Sciatic nerve (tissue), 2 donors: ENCODE results near the gene SNX2. TPM values are rescaled to one million over a fixed set of nuclear protein-coding genes. Genes with fewer than 3 reads are reported as not detected.
A peak's percentile ranks its signal among the peaks of the same experiment; 100 is the strongest.

Experiments used
- ATAC-seq: fragments of 200-7000 bp; cut with Tn5 transposase; one replicate; pipeline ENCODE4 v1.9.1; 2020; ENCODE audit warnings: mild to moderate bottlenecking, moderate library complexity
- DNase-seq: peaks from one replicate; pipeline ENCODE4 v3.0.0-alpha.2; 2020; ENCODE audit warnings: low spot score
- intact Hi-C: fragments of 100-400 bp; cut with DNase I; formaldehyde crosslinking; loops from one replicate; pipeline ENCODE4 v1.14.2; 2022
- total RNA-seq: library from RNA; stranded (reverse); fragmentation: NEBNext Ultra II Directional; extraction: Animal tissue kit (Norgen Biotek cat#: 25700); gene quantifications from one replicate; pipeline ENCODE4 v1.2.1, GENCODE V29; 2021
- donor health status: DM: no; HTN: no; CAD: no.
- donor health status: DM: no; HTN: no; CAD: no.

Gene SNX2, protein sequence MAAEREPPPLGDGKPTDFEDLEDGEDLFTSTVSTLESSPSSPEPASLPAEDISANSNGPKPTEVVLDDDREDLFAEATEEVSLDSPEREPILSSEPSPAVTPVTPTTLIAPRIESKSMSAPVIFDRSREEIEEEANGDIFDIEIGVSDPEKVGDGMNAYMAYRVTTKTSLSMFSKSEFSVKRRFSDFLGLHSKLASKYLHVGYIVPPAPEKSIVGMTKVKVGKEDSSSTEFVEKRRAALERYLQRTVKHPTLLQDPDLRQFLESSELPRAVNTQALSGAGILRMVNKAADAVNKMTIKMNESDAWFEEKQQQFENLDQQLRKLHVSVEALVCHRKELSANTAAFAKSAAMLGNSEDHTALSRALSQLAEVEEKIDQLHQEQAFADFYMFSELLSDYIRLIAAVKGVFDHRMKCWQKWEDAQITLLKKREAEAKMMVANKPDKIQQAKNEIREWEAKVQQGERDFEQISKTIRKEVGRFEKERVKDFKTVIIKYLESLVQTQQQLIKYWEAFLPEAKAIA
- total RNA-seq: 78.2 TPM

DNA sequence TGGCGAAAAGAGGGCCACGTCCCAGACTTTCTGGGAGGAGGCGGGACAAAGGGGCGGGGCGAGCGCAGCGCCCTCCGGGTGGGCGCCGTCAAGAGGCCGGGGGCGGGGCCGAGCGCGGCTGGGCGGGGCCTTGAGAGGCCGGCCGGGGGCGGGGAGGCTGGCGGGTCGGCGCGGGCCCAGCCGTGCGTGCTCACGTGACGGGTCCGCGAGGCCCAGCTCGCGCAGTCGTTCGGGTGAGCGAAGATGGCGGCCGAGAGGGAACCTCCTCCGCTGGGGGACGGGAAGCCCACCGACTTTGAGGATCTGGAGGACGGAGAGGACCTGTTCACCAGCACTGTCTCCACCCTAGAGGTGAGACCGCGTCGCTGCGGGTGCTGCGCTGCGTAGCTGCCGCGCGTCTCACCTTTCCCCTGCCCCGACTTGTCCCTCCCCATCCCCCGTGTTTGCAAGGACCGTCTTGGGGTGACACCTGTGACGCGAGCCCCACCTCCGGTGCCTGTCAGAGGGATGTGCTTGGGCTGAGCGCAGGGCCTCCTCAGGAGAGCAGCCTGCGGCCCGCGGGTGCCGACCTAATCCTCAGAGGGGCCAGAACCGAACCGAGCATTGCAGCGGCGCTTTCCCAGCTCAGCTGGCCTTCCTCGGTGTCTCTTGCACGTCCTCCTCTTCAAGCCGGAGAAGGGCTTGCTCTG is at the start of gene SNX2:
Gene SNX2 (plus strand): TSS at position 220 of the 689 bp plus-strand sequence. CDS start 24 bp downstream, at position 244.
- intact Hi-C loops: no loop called here
- ATAC-seq: peak; percentile 99
- DNase-seq: peak; percentile 98

DNA sequence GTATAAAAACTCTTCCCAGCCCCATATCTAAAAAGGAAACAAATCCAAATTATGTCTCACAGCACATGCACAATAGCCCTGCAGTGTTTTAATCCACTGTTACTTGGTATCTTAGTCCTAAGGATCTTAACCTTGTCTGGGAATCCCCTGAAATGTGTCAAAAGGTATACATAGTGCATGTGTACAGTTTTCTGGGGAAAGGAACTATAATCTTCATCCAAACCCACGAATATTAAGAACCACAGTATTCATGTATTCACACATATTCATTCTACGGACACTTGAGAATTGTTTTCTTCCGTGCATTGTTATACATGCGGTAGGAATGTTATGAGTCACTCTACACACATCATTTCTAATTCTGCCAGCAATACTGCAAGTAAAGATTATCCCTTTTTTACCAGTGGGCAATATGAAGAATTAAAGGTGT is 47.8 kb upstream of the SNX2 start:
- DNase-seq (no peak), ATAC-seq (no peak)
- intact Hi-C loops: no loop called here

DNA sequence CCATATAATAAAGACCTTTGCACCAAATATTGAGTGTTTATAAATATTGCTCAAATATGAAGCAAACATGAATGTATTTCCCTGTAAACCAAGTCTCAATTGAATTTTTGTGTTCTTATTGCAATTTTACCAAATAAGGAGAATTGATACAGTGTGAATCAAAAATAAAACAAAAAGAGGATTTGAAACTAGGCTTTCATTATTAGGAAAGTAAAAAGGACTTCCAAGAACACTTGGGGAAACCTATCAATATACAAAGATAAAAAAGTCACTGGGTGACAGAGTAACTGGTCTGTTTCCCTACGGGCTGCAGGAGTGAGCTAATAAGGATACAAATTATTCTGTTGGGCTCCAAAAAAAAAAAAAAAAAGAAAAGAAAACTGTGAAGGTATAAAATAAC is 44.8 kb upstream of the SNX2 start:
- ATAC-seq (no peak), DNase-seq (no peak)
- intact Hi-C loops: no loop called here

DNA sequence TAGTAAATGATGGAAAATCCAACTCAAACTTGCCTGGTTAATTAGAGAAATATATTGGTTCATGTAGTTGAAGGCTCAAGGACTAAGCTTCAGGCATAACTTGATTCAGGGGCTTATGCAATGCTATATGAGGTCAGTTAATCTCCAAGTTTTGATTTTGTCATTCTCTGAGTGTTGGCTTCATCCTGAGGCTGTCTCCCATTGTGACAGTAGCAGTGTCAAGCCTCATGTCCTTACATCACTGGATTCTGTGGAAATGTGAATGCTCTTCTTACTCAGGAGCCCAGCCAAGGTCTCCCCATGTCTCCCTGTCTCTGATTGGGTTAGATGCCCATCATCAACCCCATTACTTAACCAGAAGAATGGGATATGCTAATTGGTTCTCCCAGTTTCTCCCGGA is 44.4 kb upstream of the SNX2 start:
- DNase-seq (no peak), ATAC-seq (no peak)
- intact Hi-C loops: no loop called here

DNA sequence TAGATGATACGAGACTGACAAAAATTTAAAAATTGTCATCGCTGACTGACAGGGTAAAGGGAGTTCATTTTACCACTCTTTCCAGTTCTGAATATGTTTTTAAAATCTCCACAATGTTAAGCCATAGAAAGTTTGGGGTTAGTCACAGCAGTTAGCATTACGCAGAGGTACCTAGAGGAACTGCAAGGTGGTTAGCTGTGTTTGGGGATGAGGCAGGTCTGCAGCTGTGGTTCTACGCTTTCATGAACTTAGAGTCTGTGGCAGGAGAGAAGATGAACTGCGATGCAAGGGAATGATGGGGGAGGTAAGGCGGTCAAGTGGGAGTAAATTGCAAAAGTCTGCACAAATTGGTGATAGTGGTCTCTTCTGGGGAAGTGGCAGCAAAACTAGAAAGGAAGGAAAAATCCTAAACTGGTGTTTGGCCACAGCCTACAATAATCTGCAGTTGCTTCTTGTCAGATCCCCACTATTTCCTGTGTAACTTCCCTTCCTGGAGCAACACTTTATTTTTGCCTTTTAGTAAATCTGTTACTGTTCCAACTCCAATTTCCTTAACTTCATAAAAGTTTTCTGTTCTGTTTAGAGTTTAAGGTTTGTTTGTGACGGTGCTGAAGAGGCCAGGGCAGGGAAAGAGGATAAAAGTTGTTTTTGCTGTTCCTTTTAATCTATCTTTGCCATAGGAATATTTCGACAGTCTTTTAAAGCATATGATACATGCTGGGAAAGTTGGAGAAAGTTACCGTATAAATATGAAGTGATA is 38.6 kb upstream of the SNX2 start:
- intact Hi-C loops: no loop called here
- DNase-seq (no peak), ATAC-seq (no peak)

DNA sequence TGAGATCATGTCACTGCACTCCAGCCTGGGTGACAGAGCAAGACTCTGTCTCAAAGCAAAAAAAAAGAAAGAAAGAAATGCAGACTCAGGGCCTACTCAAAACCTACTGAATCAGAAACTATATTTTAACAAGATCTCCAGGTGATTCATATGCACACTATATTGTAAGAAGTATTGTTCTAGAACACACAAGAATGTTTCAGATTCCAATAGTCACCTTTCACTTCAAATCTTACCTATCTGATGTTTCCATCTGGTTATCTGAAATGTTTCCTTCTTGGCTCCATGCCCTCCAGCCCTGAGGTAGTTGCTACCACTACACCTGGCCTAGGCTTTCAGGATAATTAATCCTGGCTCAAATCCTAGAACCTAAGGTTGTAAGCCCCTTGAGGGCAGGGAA is 36.8 kb upstream of the SNX2 start:
- DNase-seq (no peak), ATAC-seq (no peak)
- intact Hi-C loops: no loop called here

DNA sequence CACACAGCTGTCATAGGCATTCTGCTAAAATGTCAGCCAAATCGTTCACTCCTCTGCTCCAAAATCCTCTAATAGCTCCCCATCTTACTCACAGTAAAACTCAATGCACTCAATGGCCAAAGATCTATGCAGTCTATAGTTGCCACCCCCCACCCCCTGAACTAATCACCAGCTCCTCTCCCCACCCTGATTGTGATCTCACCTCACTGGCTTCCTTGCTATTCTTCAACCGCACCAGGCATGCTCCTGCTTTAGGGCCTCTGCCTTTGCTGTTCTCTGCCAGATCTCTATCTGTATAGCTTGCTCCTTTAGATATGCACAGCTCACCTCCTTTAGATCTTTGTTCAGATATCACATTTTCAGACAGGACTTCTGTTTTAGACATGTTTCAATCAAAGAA is 33.2 kb upstream of the SNX2 start:
- ATAC-seq: no peak
- no peak for DNase-seq
- intact Hi-C loops: loop anchor here (5.0 kb wide), 1 partner anchor 171 kb away; no protein-coding TSS in a partner anchor

DNA sequence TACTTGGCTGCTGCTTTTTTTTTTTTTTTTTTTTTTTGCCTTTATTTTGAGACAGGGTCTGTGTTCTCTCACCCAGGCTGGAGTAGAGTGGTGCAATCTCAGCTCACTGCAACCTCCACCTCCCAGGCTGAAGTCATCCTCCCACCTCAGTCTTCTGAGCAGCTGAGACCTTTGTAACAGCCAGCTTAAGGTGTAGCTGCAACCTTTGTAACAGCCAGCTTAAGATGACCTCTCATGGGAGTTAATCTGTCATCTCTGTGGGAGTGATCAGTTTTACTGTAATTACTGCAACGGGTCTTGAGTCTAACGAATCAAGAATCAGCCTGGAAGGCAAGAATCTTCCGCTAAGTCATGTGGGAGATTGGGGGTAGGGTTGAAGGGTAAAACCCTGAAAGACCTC is 31.6 kb upstream of the SNX2 start:
- no peak for ATAC-seq
- intact Hi-C loops: loop anchor here (5.0 kb wide), 1 partner anchor 169 kb away; no protein-coding TSS in a partner anchor
- no peak for DNase-seq

DNA sequence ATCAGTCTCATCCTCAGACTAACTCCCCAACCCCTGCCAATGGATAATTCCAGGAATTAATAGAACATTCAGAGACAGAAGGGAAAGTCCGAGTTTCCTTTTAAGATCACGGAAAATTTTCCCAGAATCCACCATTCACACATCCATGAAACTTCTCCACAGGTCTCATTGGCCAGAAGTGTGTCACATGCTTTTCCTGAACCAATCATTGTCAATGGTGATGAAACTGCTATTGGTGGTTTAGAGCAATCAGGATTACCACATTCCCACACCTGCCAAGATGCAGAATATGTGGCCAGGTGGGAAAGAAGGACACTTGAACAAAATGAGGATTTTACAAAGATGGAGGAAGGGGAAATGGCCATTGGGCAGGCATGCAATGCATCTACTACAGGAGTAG is 29.3 kb upstream of the SNX2 start:
- DNase-seq (no peak), ATAC-seq (no peak)
- intact Hi-C loops: no loop called here

DNA sequence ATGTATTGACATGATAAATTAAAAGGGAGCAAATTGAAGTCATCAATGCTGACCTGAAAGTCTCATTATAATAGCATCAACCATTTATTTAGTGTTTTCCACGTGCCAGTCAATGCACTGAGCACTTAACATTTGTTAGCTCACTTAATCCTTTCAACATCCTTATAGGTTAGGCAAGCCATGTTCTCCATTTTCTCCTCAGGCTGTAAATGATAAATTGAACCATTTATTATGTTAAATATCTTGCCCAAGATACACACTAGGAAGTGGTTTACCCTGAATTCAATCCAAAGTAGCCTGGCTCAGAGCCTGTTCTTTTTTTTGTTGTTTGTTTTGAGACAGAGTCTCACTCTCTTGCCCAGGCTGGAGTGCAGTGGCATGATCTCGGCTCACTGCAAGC is 25.0 kb upstream of the SNX2 start:
- ATAC-seq: no peak
- no peak for DNase-seq
- intact Hi-C loops: no loop called here

DNA sequence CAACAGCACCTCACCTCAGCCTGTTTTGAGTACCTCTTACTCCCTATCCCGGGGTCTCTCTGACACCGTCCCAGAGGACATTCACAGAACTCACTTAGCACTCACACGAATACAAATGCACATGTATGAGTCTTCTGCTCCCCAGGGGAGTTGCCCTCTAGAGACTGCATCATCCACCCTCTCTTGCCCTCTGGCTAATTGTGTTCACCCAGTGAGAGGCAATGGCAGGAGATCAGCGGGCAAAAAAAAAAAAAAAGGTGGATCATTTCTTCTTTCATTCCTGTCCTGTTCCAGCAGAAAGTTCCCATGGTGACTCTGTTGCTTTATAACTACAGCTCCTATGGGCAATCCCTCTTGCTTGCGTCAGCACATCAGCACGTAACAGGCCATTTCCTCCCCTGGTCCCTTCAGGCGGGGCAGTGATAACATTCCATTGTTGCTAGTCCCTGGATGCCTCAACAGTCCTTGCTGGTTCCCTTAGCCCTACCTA is 23.5 kb upstream of the SNX2 start:
- DNase-seq: no peak
- no peak for ATAC-seq
- intact Hi-C loops: no loop called here

DNA sequence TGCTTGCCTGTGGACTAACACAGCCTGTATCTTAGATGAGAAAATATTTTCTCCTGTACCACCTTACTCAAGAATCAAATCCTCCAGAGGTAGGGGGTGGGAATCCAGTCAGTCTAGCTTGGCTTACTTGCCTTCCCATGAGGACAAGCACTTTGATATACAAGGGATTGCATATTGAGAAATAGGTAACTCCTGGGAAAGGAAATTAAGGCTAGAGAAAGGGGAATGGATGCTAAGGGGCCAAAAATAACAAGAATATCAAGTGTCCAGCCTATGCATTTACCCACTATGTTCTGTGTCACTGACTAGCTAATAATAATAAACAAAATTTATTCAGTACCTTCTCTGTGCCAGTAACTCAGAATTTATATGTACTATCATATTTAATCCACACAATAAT is 21.4 kb upstream of the SNX2 start:
- no peak for ATAC-seq
- DNase-seq: no peak
- intact Hi-C loops: no loop called here

DNA sequence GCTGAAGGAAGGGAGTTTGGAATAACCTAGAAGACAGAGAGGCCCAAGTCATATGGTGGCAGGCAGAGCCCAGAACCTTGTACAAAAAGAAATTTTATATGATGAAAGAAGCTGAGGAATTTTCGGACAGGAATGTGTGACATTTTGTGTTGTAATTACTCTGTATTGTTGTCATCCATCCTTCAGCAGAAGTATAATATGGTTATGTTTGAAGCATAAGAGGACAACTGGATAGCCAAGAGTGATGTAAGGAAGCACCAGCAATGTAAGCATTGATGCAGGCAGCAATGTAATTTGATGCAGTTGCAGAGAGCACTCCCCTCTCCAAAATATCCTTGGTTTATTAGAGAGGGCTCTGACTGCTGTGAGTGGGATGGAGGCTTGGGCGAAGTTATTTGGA is 19.1 kb upstream of the SNX2 start:
- intact Hi-C loops: no loop called here
- ATAC-seq (no peak), DNase-seq (no peak)

DNA sequence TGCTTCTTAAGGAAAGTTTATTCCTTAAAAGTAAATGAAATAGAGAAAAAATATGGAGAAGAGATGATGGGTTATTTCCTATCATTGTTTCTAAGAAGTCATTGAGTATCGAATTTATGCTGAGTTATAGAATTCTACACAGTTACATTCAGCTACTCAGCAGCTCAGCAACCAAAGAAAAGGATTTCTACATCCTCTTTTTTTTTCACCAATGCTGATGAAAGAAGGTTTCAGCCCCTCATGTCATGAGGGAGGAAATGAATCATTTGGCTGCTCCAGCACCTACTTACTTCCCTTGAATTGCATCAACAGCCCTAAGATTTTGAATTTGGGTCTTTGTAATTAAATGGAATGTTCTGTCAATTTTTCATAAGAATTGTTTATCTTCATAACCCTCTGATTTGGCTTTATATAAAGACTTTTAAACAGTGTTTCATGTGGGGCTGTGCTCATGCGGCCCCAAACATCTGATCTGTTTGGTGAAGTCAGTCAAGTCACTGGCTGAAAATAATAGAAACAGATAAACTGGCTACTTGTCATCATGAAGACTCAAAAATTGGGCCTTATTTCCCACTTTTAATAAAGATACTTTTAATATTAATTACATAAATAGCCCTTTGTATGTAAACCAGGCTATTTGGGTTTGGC is 18.5 kb upstream of the SNX2 start:
- intact Hi-C loops: no loop called here
- no peak for DNase-seq
- peak; percentile 71 for ATAC-seq

DNA sequence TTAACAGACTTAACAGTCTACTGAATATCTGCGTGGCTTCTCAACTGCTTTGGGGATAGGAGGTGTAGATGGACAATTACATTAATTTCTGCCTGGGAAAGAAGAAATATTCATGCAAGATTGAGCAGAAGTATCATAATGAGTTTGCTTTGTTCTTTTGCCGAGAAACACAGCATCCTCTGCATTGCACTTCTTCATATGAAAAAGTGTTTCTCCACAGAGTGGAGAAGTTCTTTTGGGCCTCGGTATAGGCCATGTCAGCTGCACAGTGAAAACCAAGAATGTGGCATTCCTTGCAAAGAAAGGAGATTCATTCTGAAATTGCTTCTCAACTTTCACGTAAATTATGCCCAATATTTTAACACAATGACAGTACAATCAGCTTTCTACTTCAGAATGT is 17.6 kb upstream of the SNX2 start:
- no peak for ATAC-seq
- DNase-seq: no peak
- intact Hi-C loops: no loop called here

DNA sequence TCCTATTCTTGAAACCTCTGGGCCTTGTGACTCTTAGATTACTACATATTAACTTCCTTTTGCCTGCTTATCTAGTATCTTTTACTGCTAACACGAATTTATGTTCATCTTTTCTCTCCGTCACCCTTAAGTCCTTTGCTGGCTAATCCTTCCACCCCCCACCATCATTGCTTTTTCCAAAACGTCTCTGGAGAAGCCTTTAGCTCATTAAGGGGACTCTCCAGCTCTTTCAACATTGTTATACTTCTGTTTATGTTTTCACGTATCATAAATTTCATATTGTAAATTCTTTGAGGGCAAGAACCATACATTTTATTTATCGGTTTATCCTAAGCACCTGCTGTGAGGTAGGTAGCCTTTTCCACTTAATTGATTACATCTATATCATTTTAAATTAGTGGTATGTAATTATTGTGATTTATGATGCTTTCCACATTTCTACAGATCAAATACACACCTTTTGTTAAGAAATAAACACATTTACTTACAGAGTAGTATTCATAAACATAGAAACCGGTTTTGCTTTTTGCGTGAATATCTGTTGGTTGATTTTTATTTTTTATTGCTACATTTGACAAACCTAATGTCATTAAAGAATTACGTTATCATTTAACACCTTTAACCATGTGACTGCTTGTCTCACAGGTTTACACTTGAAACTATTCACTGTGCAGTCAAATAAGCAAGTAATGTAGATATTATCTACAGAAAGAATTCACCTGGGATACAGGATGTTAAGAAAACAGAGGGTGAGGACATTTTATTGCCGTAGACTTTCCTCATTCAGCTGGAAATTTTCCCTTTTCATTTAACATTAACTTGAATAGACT is 15.4 kb upstream of the SNX2 start:
- intact Hi-C loops: no loop called here
- DNase-seq (no peak), ATAC-seq (no peak)

DNA sequence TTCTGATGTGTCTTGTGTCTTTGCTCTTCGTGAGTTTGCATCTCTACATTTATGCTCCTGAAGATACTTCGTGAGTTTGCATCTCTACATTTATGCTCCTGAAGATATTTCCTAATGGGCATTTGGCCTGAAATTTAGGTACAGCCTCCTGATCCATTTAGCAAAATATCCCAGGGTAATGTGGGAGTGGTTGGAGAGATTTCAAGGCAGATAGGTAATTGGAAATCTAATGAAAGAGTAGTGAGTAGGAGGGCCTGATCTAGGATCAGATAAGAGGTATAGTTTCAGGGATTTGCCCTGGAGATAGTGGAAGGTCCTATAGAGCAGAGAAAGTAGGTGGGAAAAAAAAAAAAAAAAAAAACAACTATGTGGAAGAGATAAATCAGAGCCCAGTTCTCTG is 14.6 kb upstream of the SNX2 start:
- intact Hi-C loops: no loop called here
- ATAC-seq (no peak), DNase-seq (no peak)

DNA sequence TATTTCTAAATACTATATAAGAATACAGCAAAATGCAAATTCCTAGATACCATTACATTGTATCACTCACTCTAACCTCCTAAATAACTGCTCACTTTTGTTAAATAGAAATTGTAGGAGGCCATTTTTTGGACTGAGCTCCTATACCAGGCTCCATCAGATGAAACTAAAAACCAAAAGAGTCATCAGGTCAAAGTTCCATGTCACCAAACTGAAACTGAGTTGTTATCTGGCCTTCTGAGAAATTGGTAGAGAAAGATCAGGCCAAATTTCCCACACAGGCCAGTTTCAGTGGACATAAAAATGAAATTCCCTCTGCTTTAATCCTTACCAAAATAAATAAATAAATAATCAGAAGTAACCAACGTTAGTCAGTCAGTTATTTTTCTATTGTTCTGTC is 13.8 kb upstream of the SNX2 start:
- DNase-seq (no peak), ATAC-seq (no peak)
- intact Hi-C loops: no loop called here
